BJ (cell line): ENCODE results near the gene SSBP4. TPM values are rescaled to one million over a fixed set of nuclear protein-coding genes. Genes with fewer than 3 reads are reported as not detected.

Experiments
- CTCF ChIA-PET: fragments of 350-600 bp; formaldehyde crosslinking; extraction: SDS; loops from one replicate; lab custom pipeline; 2021; ENCODE audit warnings: antibody characterized with exemption, inconsistent platforms; lab: Yijun Ruan, JAX
- POLR2A ChIA-PET: fragments of 300-600 bp; sonication (Branson Sonifier 250); formaldehyde crosslinking; extraction: SDS; loops from one replicate; lab custom pipeline; 2021; ENCODE audit warnings: antibody characterized with exemption; lab: Charles Lee
- DNase-seq: peaks from one replicate; pipeline ENCODE4 v3.0.0-alpha.2; 2011; ENCODE audit warnings: low read depth
- H3K27me3 ChIP-seq: 2 replicates; pipeline ENCODE4 v1.6.0; 2011; ENCODE audit warnings: low read length; ENCODE audit not compliant: control insufficient read depth, insufficient read depth
- H3K36me3 ChIP-seq: 2 replicates; pipeline ENCODE4 v1.5.1; 2011; ENCODE audit warnings: low read length; ENCODE audit not compliant: control insufficient read depth, insufficient read depth
- H3K4me3 ChIP-seq: 2 replicates; pipeline ENCODE4 v1.5.1; 2011; ENCODE audit warnings: low read depth, mild to moderate bottlenecking, control low read depth, low read length
- CTCF ChIP-seq: IDR thresholded peaks from 2 replicates; pipeline ENCODE4 v1.5.1; 2011; ENCODE audit warnings: low read depth, mild to moderate bottlenecking, control low read depth, inconsistent platforms, low read length, moderate library complexity; ENCODE audit not compliant: insufficient read depth
- polyA plus RNA-seq: library from polyadenylated mRNA; depleted of rRNA; stranded (reverse); fragments of >200 nt; gene quantifications from 2 replicates; pipeline ENCODE4 v1.2.3, GENCODE V29; 2011

The SSBP4 gene
- polyA plus RNA-seq, 1 experiment = 24.1 TPM

GRCh38 chr19:18385675-18386542, 33.3 kb upstream of the SSBP4 start, which contains the start of gene GDF15:
TSS of gene GDF15 (plus strand) at chr19:18386158. CDS start at chr19:18386190, 32 bp downstream.
- Histone ChIP-seq H3K27me3 (no peaks in the 10 kb centered on the region), H3K36me3 (peaks cover 16% of the 10 kb centered on the region), H3K4me3 (peak within 1 kb of the TSS; percentile 81)
- ChIA-PET POLR2A (interaction anchor here (0.6 to 0.8 kb wide), 2 partner anchors 57 to 60 kb away, joined by 3 to 7 read pairs; no protein-coding TSS in a partner anchor), CTCF (interaction anchor here (0.7 to 6.2 kb wide), 12 partner anchors 10 to 121 kb away, joined by 3 to 101 read pairs (median 4); partner anchors contain the start of genes LRRC25 and SSBP4)
- peak; percentile 59 for DNase-seq
- TF ChIP-seq CTCF = peak; percentile 89

- no peak for DNase-seq
- no peaks in the 10 kb centered on the region for H3K27me3 ChIP-seq
- peaks cover 16% of the 10 kb centered on the region for H3K36me3 ChIP-seq
- TF ChIP-seq CTCF = no peak
- ChIA-PET CTCF (interaction anchor here (0.7 to 6.2 kb wide), 11 partner anchors 7 to 108 kb away, joined by 3 to 101 read pairs (median 10); partner anchors contain the start of genes LRRC25 and SSBP4), POLR2A (interaction anchor here (0.6 kb wide), 1 partner anchor 61 kb away, joined by 7 read pairs; no protein-coding TSS in a partner anchor)
- peak overlapping the region; percentile 81 for H3K4me3 ChIP-seq
Observed at GRCh38 chr19:18386543-18387271, 32.5 kb upstream of the SSBP4 start.

GRCh38 chr19:18388100-18388959, 30.9 kb upstream of the SSBP4 start:
- ChIA-PET POLR2A (interaction anchor here (0.6 kb wide), 1 partner anchor 37 kb away, joined by 5 read pairs; no protein-coding TSS in a partner anchor), CTCF (interaction anchor here (0.7 to 6.2 kb wide), 27 partner anchors 8 to 201 kb away, joined by 3 to 101 read pairs (median 6); partner anchors contain the start of genes JUND, LRRC25 and SSBP4)
- peak overlapping the region; percentile 81 for H3K4me3 ChIP-seq
- no peaks in the 10 kb centered on the region for H3K27me3 ChIP-seq
- H3K36me3 ChIP-seq = peaks cover 16% of the 10 kb centered on the region
- DNase-seq = no peak
- TF ChIP-seq CTCF = peak; percentile 76

GRCh38 chr19:18388960-18389725, 30.1 kb upstream of the SSBP4 start:
- no peak for TF ChIP-seq CTCF
- POLR2A ChIA-PET = no interaction called here
- peak overlapping the region; percentile 81 for H3K4me3 ChIP-seq
- no peaks in the 10 kb centered on the region for H3K27me3 ChIP-seq
- DNase-seq = no peak
- CTCF ChIA-PET = interaction anchor here (0.8 to 6.2 kb wide), 20 partner anchors 9 to 113 kb away, joined by 3 to 101 read pairs (median 7); partner anchors contain the start of genes JUND, LRRC25 and SSBP4
- peaks cover 16% of the 10 kb centered on the region for H3K36me3 ChIP-seq
